ENCODE results near the gene RECK. TPM values are rescaled to one million over a fixed set of nuclear protein-coding genes. Genes with fewer than 3 reads are reported as not detected.

Gene RECK
- total RNA-seq, 3 donors from 2014 or later, result 2.1 to 13.0 (median 3.7) TPM

- peak; percentile 58 for ATAC-seq
- intact Hi-C loops (cut with DNase I, micrococcal nuclease), result no loop called here
- DNase-seq, result no peak
- H3K4me1 ChIP-seq (ENCODE audit: low read depth), result peaks cover under 1% of the 10 kb centered on the region
- TF ChIP-seq CTCF (IDR thresholded peaks at IDR 0.05), result no peak
- H3K9me3 ChIP-seq, result no peaks in the 10 kb centered on the region
- no peaks in the 10 kb centered on the region for H3K36me3 ChIP-seq (ENCODE audit: low read depth)
- no peak overlapping the region for H3K4me3 ChIP-seq
These were observed 82.8 kb downstream of the RECK start for GRCh38 chr9:36119476-36119875.

- H3K9me3 ChIP-seq, result no peaks in the 10 kb centered on the region
- DNase-seq (no peak), ATAC-seq (no peak)
- no peaks in the 10 kb centered on the region for H3K36me3 ChIP-seq (ENCODE audit: low read depth)
- no peak for TF ChIP-seq CTCF (IDR thresholded peaks at IDR 0.05)
- intact Hi-C loops (cut with DNase I, micrococcal nuclease), result no loop called here
- H3K4me3 ChIP-seq, result no peak overlapping the region
- peaks cover 10% of the 10 kb centered on the region for H3K4me1 ChIP-seq (ENCODE audit: low read depth)
These were observed 84.0 kb downstream of the RECK start for GRCh38 chr9:36120705-36121104.

- Histone ChIP-seq H3K36me3 (ENCODE audit: low read depth) (no peaks in the 10 kb centered on the region), H3K9me3 (no peaks in the 10 kb centered on the region), H3K4me1 (ENCODE audit: low read depth) (peaks cover 17% of the 10 kb centered on the region), H3K4me3 (no peak overlapping the region)
- ATAC-seq, result no peak
- intact Hi-C loops (cut with DNase I, micrococcal nuclease), result no loop called here
- no peak for DNase-seq
- no peak for TF ChIP-seq CTCF (IDR thresholded peaks at IDR 0.05)
These were observed 85.3 kb downstream of the RECK start for GRCh38 chr9:36121971-36122370.

GRCh38 chr9:36123515-36123914 is 86.8 kb downstream of the RECK start:
- ATAC-seq, result no peak
- no peaks in the 10 kb centered on the region for H3K36me3 ChIP-seq (ENCODE audit: low read depth)

GRCh38 chr9:36125062-36125855 is 88.5 kb downstream of the RECK start:
- Histone ChIP-seq H3K9me3 (no peaks in the 10 kb centered on the region), H3K4me1 (ENCODE audit: low read depth) (peaks cover 31% of the 10 kb centered on the region), H3K36me3 (ENCODE audit: low read depth) (no peaks in the 10 kb centered on the region), H3K4me3 (no peak overlapping the region)
- ATAC-seq, result peak; percentile 28
- TF ChIP-seq CTCF (IDR thresholded peaks at IDR 0.05), result no peak
- no peak for DNase-seq
- intact Hi-C loops (cut with DNase I, micrococcal nuclease), result no loop called here

More at GRCh38 chr9:36123515-36123914, 86.8 kb downstream of the RECK start:
- Histone ChIP-seq H3K4me1 (ENCODE audit: low read depth) (peaks cover 31% of the 10 kb centered on the region), H3K4me3 (no peak overlapping the region), H3K9me3 (no peaks in the 10 kb centered on the region)
- no peak for TF ChIP-seq CTCF (IDR thresholded peaks at IDR 0.05)
- intact Hi-C loops (cut with DNase I, micrococcal nuclease), result no loop called here
- no peak for DNase-seq
